SH-SY5Y (cell line): ENCODE results near the gene FATE1.

Experiments
- GATA2 ChIP-seq: IDR thresholded peaks from 2 replicates; pipeline ENCODE4 v1.6.1; 2011; ENCODE audit warnings: mild to moderate bottlenecking, low read depth, low read length
- GATA3 ChIP-seq: IDR thresholded peaks from 2 replicates; pipeline ENCODE4 v1.6.1; 2011; ENCODE audit warnings: low read depth, mild to moderate bottlenecking, low read length, moderate library complexity

DNA sequence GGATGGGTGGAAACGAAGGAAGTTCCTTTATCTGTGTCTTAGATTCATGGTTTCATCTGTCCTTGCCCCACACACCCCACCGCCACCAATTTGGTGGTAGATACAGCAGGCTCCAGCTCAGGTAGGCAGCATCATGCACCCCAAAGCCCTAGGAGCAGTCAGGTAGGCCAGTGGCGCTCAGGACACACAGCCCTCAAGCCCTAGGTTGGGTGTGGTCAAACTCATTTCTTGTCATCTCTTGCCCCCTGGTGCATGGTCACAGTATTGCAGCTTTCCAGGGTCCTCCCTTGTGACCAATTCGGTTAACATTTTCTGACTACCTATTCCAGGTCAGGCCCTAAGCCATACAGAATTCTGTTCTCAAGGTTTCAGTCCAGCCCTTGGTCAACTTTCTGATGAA, 35.0 kb upstream of the FATE1 start:
- TF ChIP-seq GATA2 (no peak), GATA3 (no peak)
